ENCODE results near the gene TWIST2.

The TWIST2 gene

DNA sequence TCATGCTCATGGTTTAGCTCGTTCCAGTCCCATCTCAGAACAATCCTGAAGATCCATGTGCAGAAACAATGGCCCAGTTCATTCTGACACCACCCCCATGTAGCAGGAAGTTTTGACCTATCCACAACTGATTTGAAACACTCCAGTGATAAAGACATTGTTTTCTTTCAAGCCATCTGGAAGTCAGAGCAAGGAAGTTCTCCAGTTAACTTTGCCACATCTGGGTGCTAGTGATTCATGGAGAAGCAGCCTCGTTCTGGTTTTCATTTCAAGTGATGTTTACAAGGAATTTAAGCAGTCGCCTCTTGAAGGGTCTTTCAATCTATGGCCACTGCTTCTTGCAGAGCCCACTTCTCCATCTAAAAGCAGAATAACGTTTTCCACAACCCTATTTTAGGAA is 36.6 kb upstream of the TWIST2 start:
- TF ChIP-seq, protein P1, sequence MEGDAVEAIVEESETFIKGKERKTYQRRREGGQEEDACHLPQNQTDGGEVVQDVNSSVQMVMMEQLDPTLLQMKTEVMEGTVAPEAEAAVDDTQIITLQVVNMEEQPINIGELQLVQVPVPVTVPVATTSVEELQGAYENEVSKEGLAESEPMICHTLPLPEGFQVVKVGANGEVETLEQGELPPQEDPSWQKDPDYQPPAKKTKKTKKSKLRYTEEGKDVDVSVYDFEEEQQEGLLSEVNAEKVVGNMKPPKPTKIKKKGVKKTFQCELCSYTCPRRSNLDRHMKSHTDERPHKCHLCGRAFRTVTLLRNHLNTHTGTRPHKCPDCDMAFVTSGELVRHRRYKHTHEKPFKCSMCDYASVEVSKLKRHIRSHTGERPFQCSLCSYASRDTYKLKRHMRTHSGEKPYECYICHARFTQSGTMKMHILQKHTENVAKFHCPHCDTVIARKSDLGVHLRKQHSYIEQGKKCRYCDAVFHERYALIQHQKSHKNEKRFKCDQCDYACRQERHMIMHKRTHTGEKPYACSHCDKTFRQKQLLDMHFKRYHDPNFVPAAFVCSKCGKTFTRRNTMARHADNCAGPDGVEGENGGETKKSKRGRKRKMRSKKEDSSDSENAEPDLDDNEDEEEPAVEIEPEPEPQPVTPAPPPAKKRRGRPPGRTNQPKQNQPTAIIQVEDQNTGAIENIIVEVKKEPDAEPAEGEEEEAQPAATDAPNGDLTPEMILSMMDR (IDR thresholded peaks at IDR 0.05; ENCODE audit: insufficient read depth, missing control alignments): no peak
- no peak for FAIRE-seq
- DNase-seq (ENCODE audit: insufficient read length, low spot score): no peak

DNA sequence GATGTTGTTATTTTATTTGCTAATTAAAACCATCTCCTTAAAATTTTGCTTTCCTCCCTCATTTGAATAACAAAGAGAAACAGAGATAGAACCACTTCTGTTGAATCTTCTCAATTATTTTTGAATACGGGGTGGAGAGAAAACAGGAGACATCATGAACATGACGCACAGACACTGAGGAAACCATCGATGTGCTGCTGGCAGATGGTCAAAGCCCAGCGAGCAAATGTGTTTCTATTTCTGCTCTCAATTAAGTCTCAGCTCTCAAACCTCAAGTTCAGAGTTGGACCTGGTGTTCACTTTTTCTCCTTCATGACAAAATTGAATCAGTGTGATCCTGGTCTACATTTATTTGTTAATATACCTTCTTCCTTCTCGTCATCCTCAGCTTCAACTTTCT is 36.1 kb upstream of the TWIST2 start:
- DNase-seq (ENCODE audit: insufficient read length, low spot score) (no peak), FAIRE-seq (no peak)
- TF ChIP-seq, protein P1 (IDR thresholded peaks at IDR 0.05; ENCODE audit: insufficient read depth, missing control alignments): no peak

DNA sequence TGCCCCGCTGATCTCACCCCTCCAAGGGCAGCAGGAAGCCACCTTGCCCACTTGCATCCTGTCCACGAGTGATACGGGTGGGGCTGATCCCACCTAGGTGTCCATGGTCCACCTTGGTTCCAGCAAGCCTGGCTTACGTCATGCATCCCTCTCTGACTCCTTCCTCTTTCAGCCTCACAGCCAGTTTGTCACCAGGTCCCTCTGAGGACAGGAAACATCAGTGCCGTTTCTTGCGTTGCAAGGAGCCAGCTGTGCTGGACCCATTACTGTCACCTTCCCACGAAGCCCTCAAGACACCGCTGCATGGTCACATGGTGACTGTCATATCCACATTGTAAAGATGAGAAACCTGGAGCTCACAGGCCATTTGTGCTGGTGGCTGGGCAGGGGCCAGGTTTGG is 34.8 kb upstream of the TWIST2 start:
- no peak for DNase-seq (ENCODE audit: insufficient read length, low spot score)
- TF ChIP-seq, protein P1 (IDR thresholded peaks at IDR 0.05; ENCODE audit: insufficient read depth, missing control alignments): no peak
- no peak for FAIRE-seq

DNA sequence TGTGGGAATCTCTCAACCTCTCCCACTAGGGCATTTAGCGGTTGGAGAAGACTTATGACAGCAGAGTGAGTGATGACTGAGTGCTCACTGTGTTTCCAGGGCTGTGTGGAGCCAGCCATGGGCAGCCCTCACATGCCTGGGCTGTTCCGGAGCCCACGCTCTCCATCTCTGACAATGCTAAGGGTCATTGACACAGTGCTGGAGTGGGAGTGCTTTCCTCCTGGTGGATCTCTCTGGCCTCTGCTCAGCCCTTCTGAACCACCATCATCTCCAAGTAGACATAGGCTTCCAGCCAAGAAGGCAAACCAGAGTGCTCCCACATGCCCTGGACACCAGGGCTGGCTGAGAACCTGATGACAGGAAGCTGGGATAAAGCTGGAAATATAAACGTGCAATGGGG is 33.1 kb upstream of the TWIST2 start:
- TF ChIP-seq, protein P1 (IDR thresholded peaks at IDR 0.05; ENCODE audit: insufficient read depth, missing control alignments): no peak
- DNase-seq (ENCODE audit: insufficient read length, low spot score) (no peak), FAIRE-seq (no peak)

DNA sequence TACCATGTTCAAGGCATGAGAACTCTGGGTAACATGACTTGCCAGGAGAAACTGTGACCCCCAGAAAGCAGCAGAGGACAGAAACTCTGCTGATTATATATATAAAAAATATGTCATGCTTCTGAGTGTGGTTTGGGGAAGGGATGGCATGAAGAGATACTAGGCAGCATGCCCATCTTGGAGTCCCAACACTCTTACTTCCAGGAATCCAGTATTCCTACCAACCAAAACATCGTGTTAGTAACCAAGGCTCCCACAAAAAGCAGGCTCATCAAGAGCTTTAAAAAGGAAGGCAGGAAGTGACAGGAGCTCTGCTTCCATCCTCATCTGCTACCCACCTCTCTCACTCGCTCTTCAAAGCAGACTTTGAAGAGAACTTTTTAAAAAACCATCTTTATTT is 31.6 kb upstream of the TWIST2 start:
- TF ChIP-seq, protein P1 (IDR thresholded peaks at IDR 0.05; ENCODE audit: insufficient read depth, missing control alignments): no peak
- FAIRE-seq: no peak

DNA sequence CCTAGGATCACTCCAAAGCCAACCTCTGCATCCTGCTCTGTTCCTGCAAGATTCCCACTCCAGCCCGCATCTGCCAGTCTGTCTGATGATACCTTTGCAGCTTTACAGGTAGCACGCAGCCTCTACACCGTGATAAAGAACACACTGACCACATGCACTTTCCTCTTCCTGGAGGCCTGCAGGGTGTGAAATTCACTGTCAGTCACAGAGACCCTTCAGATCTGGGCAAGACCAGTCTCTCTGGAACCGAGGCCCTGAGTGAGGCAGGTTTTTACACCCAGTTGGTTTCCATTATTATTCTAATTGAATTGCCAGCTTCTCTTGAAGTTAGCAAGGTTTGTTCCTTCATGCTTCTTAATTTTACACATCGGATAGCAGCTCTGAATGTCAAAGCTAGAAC is 30.5 kb upstream of the TWIST2 start:
- TF ChIP-seq, protein P1 (IDR thresholded peaks at IDR 0.05; ENCODE audit: insufficient read depth, missing control alignments): no peak
- FAIRE-seq (no peak), DNase-seq (ENCODE audit: insufficient read length, low spot score) (no peak)

More for the DNA sequence above, 31.6 kb upstream of the TWIST2 start:
- no peak for DNase-seq (ENCODE audit: insufficient read length, low spot score)

DNA sequence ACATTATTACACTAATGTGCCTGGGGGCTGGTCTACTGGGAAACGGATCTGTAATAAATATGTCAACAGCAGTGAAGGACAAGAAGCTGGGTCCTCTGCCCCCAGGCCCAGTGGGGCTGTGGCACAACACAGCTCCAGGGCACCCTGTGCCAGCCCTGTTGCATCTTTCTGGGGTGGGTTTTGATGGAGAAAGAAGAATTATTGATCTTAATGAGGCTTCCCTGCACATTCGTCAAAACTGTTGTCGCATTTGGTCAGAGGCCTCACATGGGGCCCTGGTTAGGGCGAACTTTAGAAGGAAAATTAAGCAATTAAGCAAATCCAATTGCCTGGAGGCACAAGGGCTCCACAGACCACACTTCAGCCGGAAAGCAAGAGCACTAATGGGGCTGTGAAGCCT is 30.0 kb upstream of the TWIST2 start:
- TF ChIP-seq, protein P1 (IDR thresholded peaks at IDR 0.05; ENCODE audit: insufficient read depth, missing control alignments): no peak
- no peak for FAIRE-seq

More for the DNA sequence above, 30.0 kb upstream of the TWIST2 start:
- no peak for DNase-seq (ENCODE audit: insufficient read length, low spot score)

Data from D721Med (cell line).